GM23248 (cell line): ENCODE data around the gene RBM43. TPM values are rescaled to one million over a fixed set of nuclear protein-coding genes. Genes with fewer than 3 reads are reported as not detected.
A peak's percentile ranks its signal among the peaks of the same experiment; 100 is the strongest.
"Not testable (repeated sequence)": the region's sequence is repeated elsewhere in the genome, so short reads cannot be mapped to it uniquely, and the experiment has no call there.

Source experiments
- DNase-seq: peaks from one replicate; pipeline ENCODE4 v3.0.0-alpha.2; 2015
- H2AFZ ChIP-seq: fragments of 200-600 bp; sonication (generic); 2 replicates; pipeline ENCODE4 v1.6.1; 2016; ENCODE audit warnings: antibody characterized with exemption
- H3F3A ChIP-seq: fragments of 200-600 bp; sonication (generic); 2 replicates; pipeline ENCODE4 v1.6.1; 2016; ENCODE audit warnings: mild to moderate bottlenecking, antibody characterized with exemption, mixed run types; ENCODE audit not compliant: insufficient read depth
- H3K27ac ChIP-seq: fragments of 200-600 bp; sonication (generic); 2 replicates; pipeline ENCODE4 v1.5.1; 2016; ENCODE audit warnings: mild to moderate bottlenecking
- H3K27me3 ChIP-seq: fragments of 200-600 bp; sonication (generic); replicated peaks from 2 replicates; pipeline ENCODE4 v1.6.1; 2016; ENCODE audit warnings: mild to moderate bottlenecking; ENCODE audit not compliant: insufficient read depth
- H3K36me3 ChIP-seq: fragments of 200-600 bp; sonication (generic); 2 replicates; pipeline ENCODE4 v1.6.1; 2016; ENCODE audit warnings: low read depth, mild to moderate bottlenecking
- H3K4me1 ChIP-seq: fragments of 200-600 bp; sonication (generic); 2 replicates; pipeline ENCODE4 v1.6.1; 2016; ENCODE audit warnings: mild to moderate bottlenecking; ENCODE audit not compliant: insufficient read depth
- H3K4me2 ChIP-seq: fragments of 200-600 bp; sonication (generic); one replicate; pipeline ENCODE4 v1.6.1; 2016; ENCODE audit warnings: mild to moderate bottlenecking; ENCODE audit not compliant: unreplicated experiment
- H3K4me3 ChIP-seq: fragments of 200-600 bp; sonication (generic); 2 replicates; pipeline ENCODE4 v1.5.1; 2016; ENCODE audit warnings: mild to moderate bottlenecking
- H3K79me2 ChIP-seq: fragments of 200-600 bp; sonication (generic); 2 replicates; pipeline ENCODE4 v1.6.1; 2016; ENCODE audit warnings: mild to moderate bottlenecking; ENCODE audit not compliant: insufficient read depth
- H3K9ac ChIP-seq: fragments of 200-600 bp; sonication (generic); 2 replicates; pipeline ENCODE4 v1.6.1; 2016; ENCODE audit warnings: mild to moderate bottlenecking
- H3K9me2 ChIP-seq: fragments of 200-600 bp; sonication (generic); 2 replicates; pipeline ENCODE4 v1.6.1; 2016; ENCODE audit warnings: mixed run types, mild to moderate bottlenecking, moderate library complexity; ENCODE audit not compliant: insufficient read depth
- H3K9me3 ChIP-seq: fragments of 200-600 bp; sonication (generic); one replicate; pipeline ENCODE4 v1.6.1; 2017; ENCODE audit warnings: low read depth
- H4K20me1 ChIP-seq: fragments of 200-600 bp; sonication (generic); 2 replicates; pipeline ENCODE4 v1.6.0; 2016; ENCODE audit not compliant: insufficient read depth
- EZH2 ChIP-seq: fragments of 200-600 bp; sonication (generic); IDR thresholded peaks from 2 replicates; pipeline ENCODE4 v1.6.1; 2018; ENCODE audit warnings: antibody characterized with exemption, mild to moderate bottlenecking; ENCODE audit not compliant: insufficient read depth, poor library complexity, severe bottlenecking
- EZH2phosphoT487 ChIP-seq: fragments of 200-600 bp; sonication (generic); IDR thresholded peaks from 2 replicates; pipeline ENCODE4 v1.6.1; 2018; ENCODE audit warnings: antibody characterized with exemption, moderate library complexity, mild to moderate bottlenecking, low read depth; ENCODE audit not compliant: insufficient read depth
- WGBS, 2 experiments: methylation state at CpG; one replicate each; pipeline ENCODE4 v1.1.6; 2015 to 2017; ENCODE audit warnings: low lambda C conversion rate in 2 of 2, low coverage in 1 of 2; ENCODE audit errors: missing lambda C conversion rate in 2 of 2; 5-methylcytosine and 5-hydroxymethylcytosine counted together
- in situ Hi-C: fragments of 300-500 bp; cut with MboI; formaldehyde crosslinking; loops from 2 replicates; pipeline ENCODE4 v1.15.0; 2020
- polyA plus RNA-seq: library from polyadenylated mRNA; unstranded; fragments of >200 nt; fragmentation: Nextera tagmentation; extraction: Ambion mirVana; gene quantifications from 2 replicates; pipeline ENCODE4 v1.2.1, GENCODE V29; 2016
- total RNA-seq: library from RNA; depleted of rRNA; stranded (reverse); fragments of >200 nt; shearing (Covaris generic); gene quantifications from 2 replicates; pipeline ENCODE4 v1.2.3, GENCODE V29; 2014

RBM43 gene
- total and polyA plus RNA-seq, 2 experiments from 2014 or later, result 3.1 to 6.8 TPM

DNA sequence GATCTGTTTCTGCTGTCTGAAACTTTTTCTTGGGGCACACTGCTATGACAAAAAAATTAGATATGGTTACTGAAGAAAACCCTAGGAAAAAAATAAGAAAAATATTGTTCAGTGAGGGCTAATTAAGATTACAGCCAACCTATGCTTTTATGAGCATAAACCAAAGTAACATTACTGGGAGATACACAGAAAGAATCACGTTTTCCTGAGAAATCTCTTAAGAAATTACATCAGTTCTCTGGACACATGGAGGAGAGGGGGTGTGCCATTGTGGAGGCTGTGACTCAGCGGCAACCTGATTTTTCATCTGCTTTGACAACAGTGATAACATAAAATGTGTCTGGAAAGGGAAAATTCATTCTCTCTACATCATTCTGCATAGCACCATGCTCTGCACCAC lies 41.2 kb upstream of the RBM43 start:
- Histone ChIP-seq H3K9me3 (no peaks in the 10 kb centered on the region), H3K4me2 (peak overlapping the region; percentile 58), H3K36me3 (no peaks in the 10 kb centered on the region), H3K79me2 (no peaks in the 10 kb centered on the region), H2AFZ (peak overlapping the region; percentile 77), H3K9me2 (no peaks in the 10 kb centered on the region), H3K9ac (peak overlapping the region; percentile 76), H3F3A (peaks cover 4% of the 10 kb centered on the region; the same call in 1 of the 2 replicates), H3K27ac (peak overlapping the region; percentile 80), H3K27me3 (no peaks in the 10 kb centered on the region), H4K20me1 (no peaks in the 10 kb centered on the region), H3K4me3 (peak overlapping the region; percentile 5; the same call in 1 of the 2 replicates), H3K4me1 (peaks cover 23% of the 10 kb centered on the region)
- in situ Hi-C loops, result no loop called here
- WGBS, 2 experiments, result 4 to 9% methylated on average over 2 of the region's 2 CpGs
- DNase-seq, result peak; percentile 92
- no peak for TF ChIP-seq EZH2phosphoT487
- no peak for TF ChIP-seq EZH2

DNA sequence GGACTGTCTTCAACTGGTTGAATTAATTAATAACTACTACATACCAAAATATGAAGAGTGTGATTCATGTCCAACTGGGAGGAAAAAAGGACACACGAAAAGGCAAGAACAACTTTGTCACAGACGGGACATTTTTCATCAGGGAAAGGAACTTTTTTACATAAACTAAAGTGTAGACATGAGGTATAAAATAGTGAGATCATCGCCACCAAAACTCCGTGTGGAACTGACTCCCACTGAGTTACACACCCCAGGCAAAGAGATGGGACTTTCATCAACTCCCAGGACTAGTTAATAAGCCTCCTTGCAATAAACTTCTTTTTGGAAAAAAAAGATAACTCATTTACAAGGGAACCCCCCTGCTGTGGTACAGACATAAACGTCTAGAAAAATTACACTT lies 40.7 kb upstream of the RBM43 start:
- Histone ChIP-seq H3K79me2 (no peaks in the 10 kb centered on the region), H3K27ac (peak overlapping the region; percentile 80), H3K27me3 (no peaks in the 10 kb centered on the region), H3K4me3 (peak overlapping the region; percentile 5; the same call in 1 of the 2 replicates), H4K20me1 (no peaks in the 10 kb centered on the region), H3F3A (peaks cover 4% of the 10 kb centered on the region; the same call in 1 of the 2 replicates), H3K9ac (peak overlapping the region; percentile 76), H3K9me3 (no peaks in the 10 kb centered on the region), H3K4me1 (peaks cover 23% of the 10 kb centered on the region), H3K4me2 (peak overlapping the region; percentile 58), H2AFZ (peak overlapping the region; percentile 77), H3K9me2 (no peaks in the 10 kb centered on the region), H3K36me3 (no peaks in the 10 kb centered on the region)
- in situ Hi-C loops, result no loop called here
- no peak for TF ChIP-seq EZH2
- TF ChIP-seq EZH2phosphoT487, result no peak
- DNase-seq, result peak; percentile 43
- WGBS, 2 experiments, result 22 to 25% methylated on average over 5 of the region's 5 CpGs

DNA sequence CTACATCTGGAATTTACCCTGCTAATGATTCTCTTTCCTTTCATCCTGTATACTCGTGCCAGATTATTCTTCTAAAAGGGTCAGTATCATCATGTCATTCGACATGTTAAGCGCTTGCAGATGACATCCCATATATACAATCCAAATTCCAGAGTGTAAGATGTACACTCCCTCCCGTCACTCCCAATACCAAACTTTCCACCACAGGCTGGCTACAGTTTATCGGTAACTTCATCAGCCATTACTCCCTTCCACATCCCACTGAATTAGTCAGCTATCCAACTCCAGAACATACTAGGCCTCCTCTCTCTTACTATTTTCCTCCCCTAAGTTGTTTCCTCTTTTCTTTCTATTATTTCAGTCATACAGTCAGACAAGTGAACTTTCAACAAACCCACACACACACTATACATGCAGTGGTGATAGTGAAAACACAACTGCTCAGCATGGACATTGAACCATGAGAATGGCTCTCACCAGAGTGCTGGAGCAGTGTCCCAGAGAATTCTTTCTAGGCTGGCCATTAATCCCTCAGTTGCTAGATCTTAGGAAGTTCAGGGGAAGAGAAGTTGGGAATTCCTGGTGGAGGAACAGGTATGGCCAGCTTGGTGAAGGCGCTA lies 38.4 kb upstream of the RBM43 start:
- Histone ChIP-seq H3K9me2 (no peaks in the 10 kb centered on the region), H3K27me3 (no peaks in the 10 kb centered on the region), H3K4me1 (peaks cover 16% of the 10 kb centered on the region), H3K4me2 (no peak overlapping the region), H3K79me2 (no peaks in the 10 kb centered on the region), H4K20me1 (no peaks in the 10 kb centered on the region), H3K36me3 (no peaks in the 10 kb centered on the region), H3K9me3 (no peaks in the 10 kb centered on the region), H2AFZ (peak overlapping the region; percentile 2; the same call in 1 of the 2 replicates), H3F3A (peaks cover 4% of the 10 kb centered on the region; the same call in 1 of the 2 replicates), H3K27ac (no peak overlapping the region), H3K9ac (no peak overlapping the region), H3K4me3 (no peak overlapping the region)
- 68 to 70% methylated on average over 6 of the region's 6 CpGs for WGBS, 2 experiments
- TF ChIP-seq EZH2phosphoT487 (no peak), EZH2 (no peak)
- DNase-seq, result peak; percentile 15
- in situ Hi-C loops, result no loop called here

DNA sequence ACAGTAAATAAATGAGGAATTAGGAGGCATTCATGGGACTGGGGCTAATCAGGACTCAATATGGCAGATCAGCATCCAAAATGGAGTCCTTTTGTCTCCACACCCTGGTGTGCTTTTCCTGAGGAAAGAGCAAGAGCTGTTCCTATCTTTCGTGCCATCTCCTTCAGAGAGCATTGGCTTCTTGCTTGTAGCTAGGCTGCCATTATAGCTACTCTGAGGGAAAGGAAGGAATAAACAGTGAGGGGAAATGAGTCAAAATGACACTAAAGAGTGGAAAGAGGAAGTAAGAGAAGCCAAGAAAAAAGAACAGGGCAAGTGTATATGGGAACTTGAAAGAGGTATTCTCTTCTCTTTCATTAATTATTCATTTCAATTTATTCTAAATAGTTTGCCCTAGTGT lies 36.2 kb upstream of the RBM43 start:
- Histone ChIP-seq H2AFZ (peak overlapping the region; percentile 43; the same call in 1 of the 2 replicates), H3K9me2 (no peaks in the 10 kb centered on the region), H3K4me1 (peaks cover 9% of the 10 kb centered on the region), H3K9me3 (no peaks in the 10 kb centered on the region), H3K4me3 (no peak overlapping the region), H3K9ac (no peak overlapping the region), H3K4me2 (no peak overlapping the region), H3K36me3 (no peaks in the 10 kb centered on the region), H3K79me2 (no peaks in the 10 kb centered on the region), H3K27me3 (no peaks in the 10 kb centered on the region), H3F3A (peaks cover 4% of the 10 kb centered on the region; the same call in 1 of the 2 replicates), H3K27ac (no peak overlapping the region), H4K20me1 (no peaks in the 10 kb centered on the region)
- 96 to 100% methylated on average over 1 of the region's 1 CpG for WGBS, 2 experiments
- no peak for DNase-seq
- TF ChIP-seq EZH2phosphoT487, result no peak
- in situ Hi-C loops, result no loop called here

DNA sequence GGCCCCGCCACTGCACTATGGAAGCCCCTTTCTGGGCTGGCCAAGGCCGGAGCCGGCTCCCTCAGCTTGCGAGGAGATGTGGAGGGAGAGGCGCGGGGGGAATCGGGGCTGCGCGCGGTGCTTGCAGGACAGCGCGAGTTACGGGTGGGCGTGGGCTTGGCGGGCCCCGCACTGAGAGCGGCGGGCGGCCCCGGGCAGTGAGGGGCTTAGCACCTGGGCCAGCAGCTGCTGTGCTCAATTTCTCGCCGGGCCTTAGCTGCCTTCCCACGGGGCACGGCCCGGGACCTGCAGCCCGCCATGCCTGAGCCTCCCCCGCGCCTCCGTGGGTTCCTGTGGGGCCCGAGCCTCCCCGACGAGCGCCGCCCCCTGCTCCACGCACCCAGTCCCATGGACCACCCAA lies 34.3 kb upstream of the RBM43 start:
- H3K4me3 ChIP-seq, H3K4me1 ChIP-seq, H3F3A ChIP-seq, H2AFZ ChIP-seq, H3K27me3 ChIP-seq, H3K9me3 ChIP-seq, H3K9me2 ChIP-seq, H3K4me2 ChIP-seq, DNase-seq, H3K27ac ChIP-seq, in situ Hi-C loops, H3K79me2 ChIP-seq, H3K9ac ChIP-seq, H4K20me1 ChIP-seq, H3K36me3 ChIP-seq: not testable (repeated sequence)
- 94 to 99% methylated on average over 13 to 34 of the region's 35 CpGs for WGBS, 2 experiments
